GM12801 (cell line): ENCODE measurements around the gene POU3F3.

Experiments
- CTCF ChIP-seq: IDR thresholded peaks from one replicate; pipeline ENCODE4 v1.5.1; 2011; ENCODE audit warnings: control low read depth; ENCODE audit not compliant: insufficient read length; ENCODE audit errors: extremely low read depth

POU3F3 gene

GRCh38 chr2:104841744-104842143 lies 12.2 kb upstream of the POU3F3 start:
- no peak for TF ChIP-seq CTCF

- TF ChIP-seq CTCF: no peak
Observed at GRCh38 chr2:104844807-104845551, 8.9 kb upstream of the POU3F3 start.

GRCh38 chr2:104845552-104845931 lies 8.4 kb upstream of the POU3F3 start:
- TF ChIP-seq CTCF: no peak

GRCh38 chr2:104845946-104846785 lies 7.7 kb upstream of the POU3F3 start:
- no peak for TF ChIP-seq CTCF

- no peak for TF ChIP-seq CTCF
Observed at GRCh38 chr2:104846786-104847585, 6.9 kb upstream of the POU3F3 start.

GRCh38 chr2:104847586-104848160 lies 6.2 kb upstream of the POU3F3 start:
- no peak for TF ChIP-seq CTCF

- no peak for TF ChIP-seq CTCF
Observed at GRCh38 chr2:104848526-104848925, 5.4 kb upstream of the POU3F3 start.
